Activated CD8-positive, alpha-beta memory T cell treated with anti-CD3 and anti-CD28 coated beads, Interleukin-2, amount 50 U/mL, for 1 hour (primary cell): ENCODE data around the gene PCED1B.

ENCODE experiments used
- DNase-seq: peaks from one replicate; pipeline ENCODE4 v3.0.0-alpha.2; 2020; ENCODE audit errors: extremely low read depth

PCED1B gene

GRCh38 chr12:47067771-47068431 is 11.5 kb upstream of the PCED1B start:
- DNase-seq = no peak

GRCh38 chr12:47068539-47068938 is 10.9 kb upstream of the PCED1B start:
- DNase-seq = no peak

- no peak for DNase-seq
Measured at GRCh38 chr12:47070310-47070709, 9.1 kb upstream of the PCED1B start.

GRCh38 chr12:47071241-47071852 is 8.1 kb upstream of the PCED1B start:
- no peak for DNase-seq

GRCh38 chr12:47073951-47074350 is 5.5 kb upstream of the PCED1B start:
- no peak for DNase-seq

GRCh38 chr12:47074757-47075156 is 4.7 kb upstream of the PCED1B start:
- DNase-seq = no peak

GRCh38 chr12:47075192-47076084 is 4.0 kb upstream of the PCED1B start:
- DNase-seq = no peak

- DNase-seq = no peak
Measured at GRCh38 chr12:47077206-47078085, 2.0 kb upstream of the PCED1B start.

GRCh38 chr12:47078086-47078395 is 1.4 kb upstream of the PCED1B start:
- DNase-seq = no peak

GRCh38 chr12:47078733-47079467 is 521 bp upstream of the PCED1B start:
- no peak for DNase-seq

GRCh38 chr12:47079981-47080724 is 732 bp downstream of the PCED1B start:
- DNase-seq = no peak

- no peak for DNase-seq
Measured at GRCh38 chr12:47080725-47081502, 1.5 kb downstream of the PCED1B start.

- DNase-seq = no peak
Measured at GRCh38 chr12:47082283-47082682, 2.9 kb downstream of the PCED1B start.

- DNase-seq = no peak
Measured at GRCh38 chr12:47082796-47083621, 3.6 kb downstream of the PCED1B start.

GRCh38 chr12:47084172-47084571 is 4.8 kb downstream of the PCED1B start:
- DNase-seq = no peak

- DNase-seq = no peak
Measured at GRCh38 chr12:47085815-47086252, 6.4 kb downstream of the PCED1B start.

- DNase-seq = no peak
Measured at GRCh38 chr12:47087088-47087688, 7.8 kb downstream of the PCED1B start.
